KMS-11 (cell line): ENCODE results near the gene JADE3.

Experiments used
- H2AFZ ChIP-seq: fragments of 200-600 bp; sonication (generic); 2 replicates; pipeline ENCODE4 v1.6.1; 2016; ENCODE audit warnings: antibody characterized with exemption, mixed run types, low read depth
- H3K27ac ChIP-seq: fragments of 200-600 bp; sonication (generic); 2 replicates; pipeline ENCODE4 v1.6.1; 2016; ENCODE audit warnings: mild to moderate bottlenecking, mixed run types
- H3K27me3 ChIP-seq: fragments of 200-600 bp; sonication (generic); 2 replicates; pipeline ENCODE4 v1.6.1; 2017; ENCODE audit warnings: mild to moderate bottlenecking, low read depth, mixed run types, moderate library complexity; ENCODE audit not compliant: insufficient read depth
- H3K36me3 ChIP-seq: fragments of 200-600 bp; sonication (generic); 2 replicates; pipeline ENCODE4 v1.6.1; 2017; ENCODE audit warnings: mild to moderate bottlenecking, mixed run types; ENCODE audit not compliant: insufficient read depth
- H3K4me1 ChIP-seq: fragments of 200-600 bp; sonication (generic); 2 replicates; pipeline ENCODE4 v1.6.1; 2016; ENCODE audit warnings: mild to moderate bottlenecking, low read depth, mixed run types; ENCODE audit not compliant: poor library complexity, severe bottlenecking
- H3K4me2 ChIP-seq: fragments of 200-600 bp; sonication (generic); 2 replicates; pipeline ENCODE4 v1.7.0; 2016; ENCODE audit warnings: mild to moderate bottlenecking, mixed run types
- H3K4me3 ChIP-seq: fragments of 200-600 bp; sonication (generic); IDR thresholded peaks from 2 replicates; pipeline ENCODE4 v1.6.1; 2017; ENCODE audit warnings: low read depth, low read length, mixed read lengths; ENCODE audit not compliant: insufficient read depth
- H3K79me2 ChIP-seq: fragments of 200-600 bp; sonication (generic); 2 replicates; pipeline ENCODE4 v1.6.1; 2016; ENCODE audit warnings: low read depth, mixed run types; ENCODE audit not compliant: insufficient read depth
- H3K9ac ChIP-seq: fragments of 200-600 bp; sonication (generic); 2 replicates; pipeline ENCODE4 v1.6.1; 2016; ENCODE audit warnings: mild to moderate bottlenecking, mixed run types
- H4K20me1 ChIP-seq: fragments of 200-600 bp; sonication (generic); 2 replicates; pipeline ENCODE4 v1.6.1; 2016; ENCODE audit warnings: mild to moderate bottlenecking, mixed run types; ENCODE audit not compliant: insufficient read depth
- CTCF ChIP-seq: fragments of 200-600 bp; sonication (generic); conservative IDR thresholded peaks from 2 replicates; pipeline ENCODE4 v1.6.1; 2017; ENCODE audit warnings: low read depth, mild to moderate bottlenecking, antibody characterized with exemption, low read length, moderate library complexity, mixed read lengths

The JADE3 gene

GRCh38 chrX:47059142-47059874, 147.1 kb downstream of the JADE3 start:
- no peaks in the 10 kb centered on the region for H4K20me1 ChIP-seq
- no peak overlapping the region for H3K4me3 ChIP-seq
- H3K4me2 ChIP-seq: no peak overlapping the region
- no peaks in the 10 kb centered on the region for H3K36me3 ChIP-seq
- no peaks in the 10 kb centered on the region for H3K4me1 ChIP-seq
- no peaks in the 10 kb centered on the region for H3K79me2 ChIP-seq
- no peak overlapping the region for H2AFZ ChIP-seq
- H3K27me3 ChIP-seq: no peaks in the 10 kb centered on the region
- no peak for TF ChIP-seq CTCF
- H3K27ac ChIP-seq: no peak overlapping the region
- H3K9ac ChIP-seq: no peak overlapping the region

- H3K9ac ChIP-seq: no peak overlapping the region
- no peaks in the 10 kb centered on the region for H3K36me3 ChIP-seq
- H4K20me1 ChIP-seq: no peaks in the 10 kb centered on the region
- no peaks in the 10 kb centered on the region for H3K79me2 ChIP-seq
- TF ChIP-seq CTCF: no peak
- H3K4me3 ChIP-seq: no peak overlapping the region
- no peak overlapping the region for H2AFZ ChIP-seq
- H3K27me3 ChIP-seq: no peaks in the 10 kb centered on the region
- H3K27ac ChIP-seq: no peak overlapping the region
- H3K4me1 ChIP-seq: no peaks in the 10 kb centered on the region
- no peak overlapping the region for H3K4me2 ChIP-seq
These were observed 148.5 kb downstream of the JADE3 start for GRCh38 chrX:47060708-47061107.

GRCh38 chrX:47061238-47061919, 149.2 kb downstream of the JADE3 start:
- H3K79me2 ChIP-seq: no peaks in the 10 kb centered on the region
- H3K9ac ChIP-seq: no peak overlapping the region
- no peak overlapping the region for H3K4me3 ChIP-seq
- no peaks in the 10 kb centered on the region for H3K4me1 ChIP-seq
- H2AFZ ChIP-seq: no peak overlapping the region
- no peak for TF ChIP-seq CTCF
- no peaks in the 10 kb centered on the region for H3K36me3 ChIP-seq
- no peaks in the 10 kb centered on the region for H3K27me3 ChIP-seq
- H3K4me2 ChIP-seq: no peak overlapping the region
- no peak overlapping the region for H3K27ac ChIP-seq
- H4K20me1 ChIP-seq: no peaks in the 10 kb centered on the region

GRCh38 chrX:47063179-47063578, 151.0 kb downstream of the JADE3 start:
- Histone ChIP-seq H2AFZ (no peak overlapping the region), H3K4me3 (no peak overlapping the region), H3K4me2 (no peak overlapping the region), H3K36me3 (no peaks in the 10 kb centered on the region), H3K79me2 (no peaks in the 10 kb centered on the region), H3K27ac (no peak overlapping the region), H4K20me1 (no peaks in the 10 kb centered on the region), H3K27me3 (no peaks in the 10 kb centered on the region), H3K4me1 (no peaks in the 10 kb centered on the region), H3K9ac (no peak overlapping the region)
- TF ChIP-seq CTCF: no peak
